Stimulated activated CD8-positive, alpha-beta memory T cell treated with anti-CD3 and anti-CD28 coated beads, Interleukin-7, amount 100 ng/mL, for 4 hours (primary cell): Measurements from ENCODE around the gene HECW1.
"Not testable (repeated sequence)": the region's sequence is repeated elsewhere in the genome, so short reads cannot be mapped to it uniquely, and the experiment has no call there.

Source experiments
- DNase-seq, 2 donors: peaks; one replicate each; pipeline ENCODE4 v3.0.0-alpha.2; 2020; ENCODE audit warnings: low read depth in 2 of 2

The HECW1 gene

GRCh38 chr7:43465581-43466554, 353.4 kb downstream of the HECW1 start:
- DNase-seq = no peak

DNA sequence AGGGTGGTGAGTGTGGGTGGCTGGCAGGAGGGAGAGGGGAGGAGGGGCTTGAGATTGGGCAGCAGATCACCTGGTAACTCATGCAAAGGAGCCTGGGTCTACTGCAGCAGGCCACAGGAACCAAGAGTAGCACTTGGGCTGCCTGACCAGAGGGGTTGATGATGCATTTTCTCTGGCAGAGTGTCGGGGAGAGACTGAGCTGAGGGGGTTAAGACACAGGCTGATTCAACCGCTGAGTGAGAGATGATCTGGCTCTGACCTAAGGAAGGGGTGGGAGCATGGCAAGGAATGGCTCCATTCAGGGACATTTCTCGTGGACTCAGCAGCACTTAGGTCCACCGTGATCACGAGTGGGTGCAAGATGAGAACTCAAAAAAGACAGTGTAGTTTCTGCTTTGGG, 355.0 kb downstream of the HECW1 start:
- DNase-seq = no peak

GRCh38 chr7:43467846-43468245, 355.4 kb downstream of the HECW1 start:
- DNase-seq = no peak

GRCh38 chr7:43469051-43469450, 356.6 kb downstream of the HECW1 start:
- no peak for DNase-seq

DNA sequence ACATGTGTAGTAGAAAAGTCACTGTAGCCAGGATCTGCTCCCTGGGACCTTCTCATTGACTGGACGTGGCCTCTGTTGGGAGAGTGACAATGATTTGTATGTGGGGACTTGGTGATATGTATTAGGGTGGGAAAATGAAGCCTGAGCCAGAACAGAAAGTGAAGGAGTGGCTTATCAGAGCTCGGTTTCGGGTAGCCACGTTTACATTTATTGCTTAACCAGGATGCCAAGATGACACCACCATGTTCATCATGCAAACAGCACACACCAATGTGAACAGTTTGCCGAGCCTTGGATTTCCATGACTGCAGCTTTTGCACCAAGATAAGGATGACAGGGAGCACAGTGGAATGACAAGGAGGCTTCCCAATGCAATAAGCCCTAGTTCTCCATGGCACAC, 357.7 kb downstream of the HECW1 start:
- DNase-seq = no peak

- no peak for DNase-seq
Measured at GRCh38 chr7:43475983-43476382, 363.5 kb downstream of the HECW1 start.

GRCh38 chr7:43476896-43477295, 364.4 kb downstream of the HECW1 start:
- no peak for DNase-seq

GRCh38 chr7:43479042-43479441, 366.6 kb downstream of the HECW1 start:
- no peak for DNase-seq

DNA sequence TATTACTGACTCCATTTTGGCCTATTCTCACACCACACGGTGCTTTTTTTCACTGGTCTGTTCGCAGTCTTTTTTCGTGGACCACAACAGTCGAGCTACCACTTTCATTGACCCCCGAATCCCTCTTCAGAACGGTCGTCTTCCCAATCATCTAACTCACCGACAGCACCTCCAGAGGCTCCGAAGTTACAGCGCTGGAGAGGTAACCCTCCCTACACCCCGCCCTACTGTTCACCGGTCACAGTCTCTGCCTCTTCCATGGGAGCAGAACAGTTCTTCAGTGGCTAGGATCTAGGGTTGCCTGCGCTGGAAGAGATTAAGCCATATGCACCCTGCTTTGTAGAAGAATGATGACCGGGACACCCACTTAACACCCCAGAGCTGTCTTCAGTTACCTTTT, 367.1 kb downstream of the HECW1 start:
- DNase-seq = no peak

- no peak for DNase-seq
Measured at GRCh38 chr7:43480581-43480980, 368.1 kb downstream of the HECW1 start.

GRCh38 chr7:43481902-43482678, 369.6 kb downstream of the HECW1 start:
- no peak for DNase-seq

GRCh38 chr7:43482679-43483252, 370.3 kb downstream of the HECW1 start:
- DNase-seq = no peak

- DNase-seq = no peak
Measured at GRCh38 chr7:43484678-43485395, 372.4 kb downstream of the HECW1 start.

DNA sequence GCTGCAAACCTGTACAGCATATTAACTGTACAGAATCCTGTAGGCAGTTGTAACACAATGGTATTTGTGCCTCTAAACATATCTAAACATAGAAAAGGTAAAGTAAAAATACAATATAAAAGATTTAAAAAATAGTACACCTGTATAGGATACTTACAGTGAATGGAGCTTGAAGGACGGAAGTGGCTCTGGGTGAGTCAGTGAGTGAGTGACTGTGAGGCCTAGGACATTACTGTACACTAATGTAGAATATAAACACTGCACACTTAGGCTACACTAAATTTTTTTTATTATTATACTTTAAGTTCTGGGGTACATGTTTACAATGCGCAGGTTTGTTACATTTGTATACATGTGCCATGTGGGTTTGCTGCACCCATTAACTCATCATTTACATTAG, 373.1 kb downstream of the HECW1 start:
- no peak for DNase-seq

DNA sequence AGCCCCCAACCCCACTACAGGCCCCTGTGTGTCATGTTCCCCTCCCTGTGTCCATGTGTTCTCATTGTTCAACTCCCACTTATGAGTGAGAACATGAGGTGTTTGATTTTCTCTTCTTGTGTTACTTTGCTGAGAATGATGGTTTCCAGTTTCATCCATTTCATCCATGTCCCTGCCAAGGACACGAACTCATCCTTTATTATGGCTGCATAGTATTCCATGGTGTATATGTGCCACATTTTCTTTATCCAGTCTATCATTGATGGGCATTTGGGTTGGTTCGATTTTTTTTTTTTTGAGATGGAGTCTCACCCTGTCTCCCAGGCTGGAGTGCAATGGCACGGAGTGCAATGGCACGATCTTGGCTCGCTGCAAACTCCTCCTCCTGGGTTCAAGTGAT, 373.6 kb downstream of the HECW1 start:
- not testable (repeated sequence) for DNase-seq

DNA sequence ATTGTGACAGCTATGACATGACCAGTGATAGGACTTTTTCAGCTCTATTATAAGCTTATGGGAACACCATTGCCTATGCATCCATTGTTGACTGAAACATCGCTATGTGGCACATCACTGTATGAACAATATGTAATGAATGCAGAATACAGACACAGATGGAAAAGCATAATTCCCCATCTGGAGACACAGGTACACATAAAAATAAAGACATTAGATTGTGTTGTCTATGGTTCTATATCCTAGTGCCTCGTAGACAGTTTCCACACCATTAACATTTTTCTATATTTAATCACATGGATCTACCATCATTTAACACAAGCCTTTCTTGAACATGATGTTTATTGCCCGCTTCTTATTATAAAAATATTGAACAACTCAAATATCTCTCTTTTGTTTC, 374.2 kb downstream of the HECW1 start:
- DNase-seq = no peak

GRCh38 chr7:43487731-43488073, 375.3 kb downstream of the HECW1 start:
- no peak for DNase-seq

DNA sequence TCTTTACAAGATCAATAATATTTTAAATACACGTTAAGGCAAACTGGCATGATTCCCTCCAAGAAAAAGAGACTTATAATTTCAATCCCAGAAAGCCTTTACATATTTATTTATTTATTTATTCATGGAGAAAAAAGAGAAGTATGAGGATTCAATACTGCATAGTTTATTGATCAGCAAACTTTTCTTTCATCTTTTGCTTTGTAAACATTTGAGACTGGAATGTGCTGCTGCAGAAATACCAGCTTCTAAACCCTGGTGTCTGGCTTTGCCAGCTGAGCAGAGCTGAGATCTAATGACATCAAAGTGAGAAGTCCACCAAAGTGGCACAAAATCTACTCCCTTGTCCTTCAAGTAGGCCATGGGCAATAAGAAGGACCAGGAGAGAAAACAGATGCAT, 376.8 kb downstream of the HECW1 start:
- no peak for DNase-seq

DNA sequence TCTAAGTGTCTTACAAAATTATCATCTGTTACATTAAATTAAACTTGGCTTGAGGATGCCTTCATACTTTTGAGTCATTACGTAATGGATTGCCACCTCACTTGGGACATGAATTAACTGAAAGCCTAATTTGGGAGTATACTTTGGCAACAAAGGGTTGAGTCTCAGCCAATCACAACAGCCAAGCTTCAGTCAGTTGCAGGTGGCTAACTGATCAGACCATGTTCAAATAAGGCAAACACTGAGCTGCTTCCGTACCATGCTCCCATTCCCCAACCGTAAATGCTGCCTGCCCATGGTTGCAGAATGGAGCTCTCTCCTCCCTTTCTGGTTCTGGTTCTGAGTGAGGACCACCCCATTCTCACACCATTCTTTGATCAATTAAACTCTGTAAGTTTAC, 377.6 kb downstream of the HECW1 start:
- no peak for DNase-seq

- no peak for DNase-seq
Measured at GRCh38 chr7:43491123-43491522, 378.7 kb downstream of the HECW1 start.

- DNase-seq = no peak
Measured at GRCh38 chr7:43491984-43492383, 379.5 kb downstream of the HECW1 start.

- no peak for DNase-seq
Measured at GRCh38 chr7:43492896-43493295, 380.4 kb downstream of the HECW1 start.
